WERI-Rb-1 (cell line): Measurements from ENCODE around the gene KCND3.

Experiments
- DNase-seq: peaks from one replicate; pipeline ENCODE4 v3.0.0-alpha.2; 2020
- H3K27ac ChIP-seq: fragments of 250-450 bp; sonication (Bioruptor Pico); 2 replicates; pipeline ENCODE4 v1.5.1; 2020; ENCODE audit warnings: mild to moderate bottlenecking, moderate library complexity
- H3K27me3 ChIP-seq: fragments of 250-450 bp; sonication (Bioruptor Pico); 2 replicates; pipeline ENCODE4 v1.5.1; 2021; ENCODE audit warnings: mild to moderate bottlenecking, low read depth, moderate library complexity; ENCODE audit not compliant: insufficient read depth, severe bottlenecking
- H3K36me3 ChIP-seq: fragments of 250-450 bp; sonication (Bioruptor Pico); 2 replicates; pipeline ENCODE4 v1.5.1; 2020; ENCODE audit warnings: mild to moderate bottlenecking, moderate library complexity
- H3K4me3 ChIP-seq: 2 replicates; pipeline ENCODE4 v1.5.1; 2011; ENCODE audit warnings: low read depth, mild to moderate bottlenecking, control low read depth, low read length
- H3K9me3 ChIP-seq: fragments of 250-450 bp; sonication (Bioruptor Pico); 2 replicates; pipeline ENCODE4 v1.5.1; 2021; ENCODE audit warnings: mild to moderate bottlenecking, moderate library complexity; ENCODE audit not compliant: severe bottlenecking
- TF ChIP-seq, protein P1 (sequence below): IDR thresholded peaks from 2 replicates; pipeline ENCODE4 v1.5.1; 2011; ENCODE audit warnings: low read depth, mild to moderate bottlenecking, control low read depth, inconsistent platforms, low read length

KCND3 gene

DNA sequence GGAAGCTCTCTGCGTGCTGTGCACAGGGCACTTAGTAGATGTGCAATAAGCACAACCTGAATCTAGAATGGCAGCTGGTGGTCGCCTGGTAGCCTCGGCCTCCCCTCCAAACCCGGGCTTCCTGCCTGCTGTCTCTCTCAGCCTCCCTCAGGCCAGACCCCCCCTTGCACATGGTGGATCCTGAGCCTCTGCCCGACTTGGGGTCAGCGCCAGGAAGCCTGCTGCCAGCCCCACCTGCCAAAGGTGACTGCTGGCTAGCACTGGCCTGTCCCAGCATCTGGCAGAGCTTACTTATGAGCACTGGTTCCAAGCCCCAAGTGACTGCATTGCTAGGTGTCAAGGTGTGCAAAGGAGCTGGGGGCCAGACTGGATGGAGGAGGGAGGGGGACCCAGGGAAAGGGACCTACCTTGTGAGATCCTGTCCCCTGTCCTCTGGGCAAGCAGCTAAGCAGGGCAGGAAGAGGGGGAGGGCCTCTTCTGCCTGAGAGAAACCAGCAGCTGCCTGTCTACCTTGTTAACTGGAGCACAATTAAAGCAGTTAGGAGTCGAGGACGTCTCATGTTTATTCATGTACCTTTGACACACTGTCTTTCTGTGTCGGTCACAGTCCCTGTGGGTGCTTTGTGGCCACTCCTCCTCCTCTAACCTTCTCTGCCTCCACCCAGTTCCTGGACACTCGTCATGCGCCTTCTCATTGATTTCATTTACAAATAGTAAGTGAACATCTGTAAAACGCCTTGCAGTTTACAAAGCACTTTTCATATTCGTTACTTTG is 132.9 kb downstream of the KCND3 start:
- DNase-seq = no peak

GRCh38 chr1:111855260-111855659 is 134.2 kb downstream of the KCND3 start:
- DNase-seq = no peak
- Histone ChIP-seq H3K27me3 (peaks cover 56% of the 10 kb centered on the region), H3K9me3 (no peaks in the 10 kb centered on the region), H3K36me3 (no peaks in the 10 kb centered on the region), H3K4me3 (no peak overlapping the region), H3K27ac (no peak overlapping the region)
- TF ChIP-seq, protein P1, sequence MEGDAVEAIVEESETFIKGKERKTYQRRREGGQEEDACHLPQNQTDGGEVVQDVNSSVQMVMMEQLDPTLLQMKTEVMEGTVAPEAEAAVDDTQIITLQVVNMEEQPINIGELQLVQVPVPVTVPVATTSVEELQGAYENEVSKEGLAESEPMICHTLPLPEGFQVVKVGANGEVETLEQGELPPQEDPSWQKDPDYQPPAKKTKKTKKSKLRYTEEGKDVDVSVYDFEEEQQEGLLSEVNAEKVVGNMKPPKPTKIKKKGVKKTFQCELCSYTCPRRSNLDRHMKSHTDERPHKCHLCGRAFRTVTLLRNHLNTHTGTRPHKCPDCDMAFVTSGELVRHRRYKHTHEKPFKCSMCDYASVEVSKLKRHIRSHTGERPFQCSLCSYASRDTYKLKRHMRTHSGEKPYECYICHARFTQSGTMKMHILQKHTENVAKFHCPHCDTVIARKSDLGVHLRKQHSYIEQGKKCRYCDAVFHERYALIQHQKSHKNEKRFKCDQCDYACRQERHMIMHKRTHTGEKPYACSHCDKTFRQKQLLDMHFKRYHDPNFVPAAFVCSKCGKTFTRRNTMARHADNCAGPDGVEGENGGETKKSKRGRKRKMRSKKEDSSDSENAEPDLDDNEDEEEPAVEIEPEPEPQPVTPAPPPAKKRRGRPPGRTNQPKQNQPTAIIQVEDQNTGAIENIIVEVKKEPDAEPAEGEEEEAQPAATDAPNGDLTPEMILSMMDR = no peak

More for the DNA sequence above, 132.9 kb downstream of the KCND3 start:
- Histone ChIP-seq H3K4me3 (no peak overlapping the region), H3K9me3 (no peaks in the 10 kb centered on the region), H3K27ac (no peak overlapping the region), H3K27me3 (peaks cover 56% of the 10 kb centered on the region), H3K36me3 (no peaks in the 10 kb centered on the region)
- TF ChIP-seq, protein P1 = no peak

- Histone ChIP-seq H3K36me3 (no peaks in the 10 kb centered on the region), H3K27me3 (peaks cover 40% of the 10 kb centered on the region), H3K4me3 (no peak overlapping the region), H3K27ac (no peak overlapping the region), H3K9me3 (no peaks in the 10 kb centered on the region)
- TF ChIP-seq, protein P1 = no peak
- DNase-seq = peak; percentile 84
Observed at GRCh38 chr1:111852261-111852721, 137.2 kb downstream of the KCND3 start.

DNA sequence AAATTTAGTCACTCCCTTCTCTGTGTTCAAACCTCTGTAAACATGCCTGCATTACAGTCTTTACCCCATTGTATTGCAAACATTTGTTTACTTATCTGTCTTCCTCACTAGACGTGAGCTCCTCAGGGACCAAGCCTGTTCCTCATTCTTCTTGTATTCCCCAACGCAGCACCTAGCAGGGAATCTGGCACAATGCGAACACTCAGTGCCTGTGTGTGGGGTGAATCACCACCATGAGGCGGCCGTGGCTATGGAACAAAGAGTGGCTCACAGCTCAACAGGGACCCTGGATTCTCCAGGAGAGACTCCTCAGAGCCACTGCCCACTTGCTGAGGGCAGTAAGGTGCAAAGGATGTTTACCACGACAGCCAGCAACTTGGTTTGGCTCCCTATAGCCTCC is 137.9 kb downstream of the KCND3 start:
- TF ChIP-seq, protein P1 = no peak
- no peak for DNase-seq
- no peak overlapping the region for H3K27ac ChIP-seq
- no peaks in the 10 kb centered on the region for H3K9me3 ChIP-seq
- no peaks in the 10 kb centered on the region for H3K36me3 ChIP-seq
- peaks cover 33% of the 10 kb centered on the region for H3K27me3 ChIP-seq
- no peak overlapping the region for H3K4me3 ChIP-seq

DNA sequence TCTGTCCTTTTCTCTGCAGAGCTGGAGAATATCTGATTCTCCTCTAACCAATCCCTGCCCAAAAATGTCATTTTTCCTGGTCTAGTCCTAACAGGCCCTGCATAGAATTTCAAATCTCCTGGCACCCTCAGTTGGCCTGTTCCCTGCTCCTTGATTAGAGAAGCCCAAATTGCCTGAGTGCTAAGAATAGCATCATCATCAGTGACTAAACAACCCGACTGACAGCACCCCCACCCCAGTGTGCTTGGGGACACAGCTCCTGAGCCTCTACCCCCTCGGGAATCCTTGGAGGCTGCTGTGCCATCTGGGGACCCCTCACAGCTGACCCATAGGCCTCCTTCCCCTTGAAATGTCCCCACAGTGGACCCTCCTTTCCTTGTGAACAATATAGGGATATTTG is 139.4 kb downstream of the KCND3 start:
- Histone ChIP-seq H3K27me3 (peaks cover 21% of the 10 kb centered on the region), H3K36me3 (no peaks in the 10 kb centered on the region), H3K27ac (no peak overlapping the region), H3K9me3 (no peaks in the 10 kb centered on the region), H3K4me3 (no peak overlapping the region)
- TF ChIP-seq, protein P1 = no peak
- no peak for DNase-seq
